GM12801 (cell line): ENCODE measurements around the gene HIRA.

Source experiments
- CTCF ChIP-seq: IDR thresholded peaks from one replicate; pipeline ENCODE4 v1.5.1; 2011; ENCODE audit warnings: control low read depth; ENCODE audit not compliant: insufficient read length; ENCODE audit errors: extremely low read depth

The HIRA gene

GRCh38 chr22:19354201-19354600 lies 77.3 kb downstream of the HIRA start:
- TF ChIP-seq CTCF = no peak

- no peak for TF ChIP-seq CTCF
Measured at GRCh38 chr22:19353363-19354131, 78.0 kb downstream of the HIRA start.

GRCh38 chr22:19352766-19353165 lies 78.8 kb downstream of the HIRA start:
- no peak for TF ChIP-seq CTCF

- TF ChIP-seq CTCF = no peak
Measured at GRCh38 chr22:19352217-19352616, 79.3 kb downstream of the HIRA start.

GRCh38 chr22:19351604-19352003 lies 79.9 kb downstream of the HIRA start:
- TF ChIP-seq CTCF = no peak

- no peak for TF ChIP-seq CTCF
Measured at GRCh38 chr22:19350947-19351346, 80.6 kb downstream of the HIRA start.

- no peak for TF ChIP-seq CTCF
Measured at GRCh38 chr22:19350476-19350859, 81.1 kb downstream of the HIRA start.
